HG02885 (cell line): ENCODE results near the gene STXBP1.

Experiments
- ATAC-seq: cut with Tn5 transposase; IDR thresholded peaks from one replicate; pipeline ENCODE4 v1.9.1; 2021; ENCODE audit warnings: mild to moderate bottlenecking; ENCODE audit not compliant: unreplicated experiment, poor library complexity

Gene STXBP1

DNA sequence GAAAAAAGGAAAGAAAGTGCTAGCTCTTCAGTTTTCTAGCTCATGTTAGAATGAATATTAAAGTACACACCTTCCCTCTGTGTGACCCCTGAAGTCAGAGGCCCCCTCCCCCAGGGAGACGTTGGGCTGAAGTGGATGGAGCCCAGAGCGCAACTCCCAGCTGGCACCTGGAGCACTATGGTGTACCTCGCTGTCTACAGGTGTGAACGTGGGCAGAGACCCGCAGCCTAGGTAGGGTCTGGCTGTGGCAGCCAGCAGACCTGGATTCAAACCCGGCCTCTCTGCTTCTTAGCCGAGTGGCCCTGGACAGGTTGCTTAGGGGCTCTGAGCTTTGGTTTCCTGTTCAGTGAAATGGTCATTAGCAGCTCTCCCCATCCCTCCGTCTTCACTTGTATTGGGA is 116.7 kb downstream of the STXBP1 start:
- ATAC-seq, result no peak

DNA sequence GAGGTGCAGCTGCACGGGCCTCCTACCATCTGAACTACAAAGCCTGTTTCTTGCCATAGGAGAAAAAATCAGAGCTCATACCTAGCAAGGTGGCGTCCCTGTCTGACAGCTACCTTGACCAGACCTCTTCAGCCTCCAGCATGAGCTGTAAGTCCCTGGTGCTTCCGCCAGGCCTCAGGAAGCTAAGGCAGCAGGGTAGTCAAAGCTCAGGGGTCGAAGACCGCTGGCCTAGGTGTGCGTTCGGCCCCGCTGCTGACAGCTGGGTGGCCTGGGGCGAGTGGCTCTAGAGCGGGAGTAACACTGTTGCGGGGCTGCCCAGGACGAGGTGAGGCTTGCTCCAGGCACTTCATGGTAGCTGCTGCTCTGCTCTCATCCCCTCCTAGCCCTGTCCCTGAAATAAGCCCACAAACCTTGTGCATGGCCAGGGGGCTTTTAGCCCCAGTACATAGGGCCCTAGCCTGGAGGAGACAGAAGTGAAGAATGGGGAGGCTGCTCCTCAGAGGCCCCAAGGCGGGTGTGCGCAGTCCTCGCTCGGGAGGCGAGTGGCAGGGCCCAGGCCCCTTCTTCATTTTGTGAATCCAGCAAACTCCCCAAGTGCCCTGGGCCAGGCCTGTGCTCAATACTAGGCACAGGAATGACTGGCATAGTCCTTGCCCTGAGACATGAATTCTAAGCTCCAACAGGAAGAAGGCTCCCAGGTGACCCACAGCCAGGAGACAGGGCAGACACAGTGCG is 117.6 kb downstream of the STXBP1 start:
- ATAC-seq, result no peak

DNA sequence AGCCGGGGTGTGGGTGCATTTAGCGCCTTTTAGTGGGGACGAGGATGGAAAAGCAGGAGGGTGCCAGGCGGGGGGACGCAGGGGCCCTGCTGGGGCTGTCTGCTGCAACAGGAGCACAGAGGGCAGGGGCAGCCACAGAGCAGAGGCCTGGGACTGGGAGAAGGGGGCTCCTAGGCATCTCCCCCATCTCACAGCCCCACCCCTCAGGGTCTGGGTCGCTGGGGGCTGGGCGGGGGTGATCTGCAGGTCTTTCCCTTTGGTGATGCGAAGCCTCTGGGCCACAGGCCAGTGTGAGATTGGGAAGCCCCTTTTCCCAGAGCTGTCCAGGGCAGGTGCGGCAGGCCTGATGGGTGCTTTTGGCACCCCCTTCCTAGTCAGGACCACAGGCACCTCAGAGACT is 118.2 kb downstream of the STXBP1 start:
- ATAC-seq, result no peak

DNA sequence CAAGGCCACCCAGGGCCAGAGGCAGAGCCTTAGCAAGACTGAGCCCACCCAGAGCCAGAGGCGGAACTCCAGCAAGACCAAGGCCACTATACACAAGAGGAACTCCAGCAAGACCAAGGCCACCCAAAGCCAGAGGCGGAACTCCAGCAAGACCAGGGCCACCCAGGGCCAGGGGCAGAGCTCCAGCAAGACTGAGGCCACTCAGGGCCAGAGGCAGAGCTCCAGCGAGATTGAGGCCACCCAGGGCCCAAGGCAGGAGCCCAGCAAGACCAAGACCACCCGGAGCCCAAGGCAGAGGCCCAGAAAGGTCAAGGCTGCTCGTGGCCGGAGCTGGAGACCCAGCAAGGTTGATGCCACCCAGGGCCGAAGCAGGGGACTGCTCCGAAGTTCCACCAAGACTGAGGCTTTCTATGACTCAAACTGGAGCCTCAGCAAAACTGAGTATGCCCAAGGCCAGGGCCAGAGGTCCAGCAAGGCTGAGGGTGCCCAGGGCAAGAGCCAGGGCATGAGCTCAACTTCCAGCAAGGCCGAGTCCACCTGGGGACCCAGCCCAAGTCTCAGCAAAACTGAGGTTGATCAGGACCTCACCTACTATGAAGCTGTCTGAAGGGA is 118.8 kb downstream of the STXBP1 start:
- no peak for ATAC-seq

DNA sequence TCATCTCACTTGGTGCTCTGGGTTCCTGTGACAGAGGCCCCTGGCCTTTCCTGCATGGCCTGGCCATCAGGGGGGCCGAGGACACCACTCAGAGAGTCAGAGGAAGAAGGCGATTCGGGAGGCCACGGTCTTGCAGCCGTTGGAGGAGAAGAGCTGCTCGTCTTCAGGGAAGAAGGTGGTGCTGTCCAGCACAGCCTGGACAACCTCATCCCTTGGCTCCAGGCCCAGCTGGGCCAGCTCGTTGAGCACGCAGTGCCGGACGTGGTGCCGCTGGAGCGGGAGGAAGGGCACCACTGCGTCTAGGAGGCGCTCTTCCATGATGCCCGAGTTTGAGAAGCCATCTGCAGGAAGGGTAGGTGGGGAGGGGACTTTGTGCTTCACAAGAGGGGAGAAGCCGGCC is 119.9 kb downstream of the STXBP1 start:
- no peak for ATAC-seq

DNA sequence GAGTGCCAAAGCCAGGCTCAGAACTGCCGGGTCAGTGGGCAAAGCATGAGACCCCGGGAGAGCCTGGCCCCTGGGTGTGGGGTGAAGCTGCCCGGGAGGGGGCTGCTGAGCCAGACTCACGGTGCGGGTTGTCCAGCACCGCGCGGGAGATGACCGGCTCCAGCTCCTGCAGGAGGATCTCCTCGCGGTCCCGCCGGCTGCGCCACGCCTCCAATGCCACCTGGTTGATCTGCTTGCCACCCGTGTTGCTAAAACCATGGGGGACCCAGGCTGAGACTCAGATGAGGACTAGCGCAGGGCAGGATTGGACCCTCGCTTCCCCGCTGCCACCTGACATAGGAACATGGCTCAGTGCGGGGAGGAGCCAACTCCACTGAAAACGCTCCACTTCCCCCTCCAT is 120.4 kb downstream of the STXBP1 start:
- no peak for ATAC-seq

DNA sequence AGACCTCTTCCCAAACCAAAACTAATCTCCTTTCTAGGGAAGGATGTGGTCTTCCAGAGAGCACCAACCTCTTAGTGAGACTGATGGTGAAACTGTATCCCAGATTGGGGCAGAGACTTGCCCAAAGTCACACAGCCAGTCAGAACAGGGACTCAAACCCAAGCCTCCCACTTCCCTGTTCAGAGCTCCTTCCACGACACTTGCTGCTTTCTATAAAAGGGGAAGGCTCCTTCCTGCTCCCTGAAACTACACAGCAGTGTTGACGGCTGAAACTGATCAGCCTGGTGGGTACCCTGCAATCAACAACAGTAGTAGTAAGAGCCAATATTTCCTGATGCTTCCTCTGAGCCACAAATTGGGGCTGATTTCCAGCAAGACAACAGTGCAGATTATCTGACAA is 121.5 kb downstream of the STXBP1 start:
- no peak for ATAC-seq

DNA sequence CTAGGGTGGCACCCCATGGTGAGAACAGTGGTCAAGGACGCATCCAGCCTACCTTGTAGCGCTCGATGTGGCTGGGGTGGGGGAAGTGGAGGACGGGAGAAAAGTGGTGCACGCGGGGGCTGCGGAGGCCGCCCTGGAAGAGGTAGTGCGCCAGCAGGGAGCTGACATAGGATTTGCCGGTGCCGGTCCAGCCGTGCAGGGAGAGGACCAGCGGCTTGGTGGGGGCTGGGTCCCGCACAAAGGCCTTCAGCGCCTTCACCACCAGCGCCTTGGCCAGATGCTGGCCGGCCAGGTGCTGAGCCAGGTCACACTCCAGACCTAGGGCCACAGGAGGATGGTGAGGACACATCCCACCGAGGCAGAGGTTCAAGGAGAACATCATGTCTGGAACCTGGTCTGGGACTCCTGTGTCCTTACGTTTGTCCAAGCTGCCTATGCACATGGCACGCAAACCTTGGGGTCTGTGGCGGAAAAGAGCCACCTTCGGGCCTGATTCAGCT is 122.2 kb downstream of the STXBP1 start:
- ATAC-seq, result no peak

DNA sequence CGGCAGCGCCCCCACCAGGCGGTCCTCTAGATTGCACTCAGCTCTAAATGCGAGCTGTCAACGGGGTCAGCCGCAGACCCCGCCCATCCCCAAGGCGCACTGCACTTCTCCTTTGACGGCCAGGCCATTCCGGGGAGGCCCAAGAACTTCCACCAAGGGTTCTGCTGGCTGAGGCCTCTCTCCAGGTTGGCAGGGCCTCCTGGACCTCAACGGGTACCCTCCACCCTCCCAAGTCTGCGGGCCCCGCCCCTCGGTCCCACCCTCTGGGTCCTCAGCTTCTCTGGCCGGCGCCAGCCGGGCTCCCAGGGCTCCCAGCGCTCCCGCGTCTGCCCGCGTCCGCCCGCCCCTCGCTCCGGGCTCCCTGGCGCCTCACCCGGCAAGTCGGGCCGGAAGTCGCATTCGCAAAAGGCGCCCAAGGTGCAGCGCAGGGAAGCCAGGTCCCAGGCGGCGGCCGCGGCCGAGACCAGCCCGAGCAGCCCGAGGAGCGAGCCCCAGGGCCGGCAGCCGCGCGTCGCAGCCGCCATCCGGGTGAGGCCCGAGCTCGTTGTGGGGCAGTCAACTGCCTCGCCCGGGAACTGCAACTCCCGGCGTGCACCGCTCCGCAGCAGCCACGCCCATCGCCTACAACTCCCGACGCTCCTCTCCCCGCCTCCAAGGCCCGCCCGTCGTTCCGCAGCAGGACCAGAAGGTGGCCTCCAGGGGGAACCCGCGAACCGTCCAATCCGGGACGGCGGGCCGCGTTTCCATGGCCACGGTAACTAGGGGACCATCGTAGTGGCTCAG is 122.9 kb downstream of the STXBP1 start, which contains the start of gene TOR2A:
Gene TOR2A, minus strand, starts transcription at position 548 of the 783 bp plus-strand sequence. Its CDS starts 24 bp downstream, at position 524.
- peak; percentile 89 for ATAC-seq

DNA sequence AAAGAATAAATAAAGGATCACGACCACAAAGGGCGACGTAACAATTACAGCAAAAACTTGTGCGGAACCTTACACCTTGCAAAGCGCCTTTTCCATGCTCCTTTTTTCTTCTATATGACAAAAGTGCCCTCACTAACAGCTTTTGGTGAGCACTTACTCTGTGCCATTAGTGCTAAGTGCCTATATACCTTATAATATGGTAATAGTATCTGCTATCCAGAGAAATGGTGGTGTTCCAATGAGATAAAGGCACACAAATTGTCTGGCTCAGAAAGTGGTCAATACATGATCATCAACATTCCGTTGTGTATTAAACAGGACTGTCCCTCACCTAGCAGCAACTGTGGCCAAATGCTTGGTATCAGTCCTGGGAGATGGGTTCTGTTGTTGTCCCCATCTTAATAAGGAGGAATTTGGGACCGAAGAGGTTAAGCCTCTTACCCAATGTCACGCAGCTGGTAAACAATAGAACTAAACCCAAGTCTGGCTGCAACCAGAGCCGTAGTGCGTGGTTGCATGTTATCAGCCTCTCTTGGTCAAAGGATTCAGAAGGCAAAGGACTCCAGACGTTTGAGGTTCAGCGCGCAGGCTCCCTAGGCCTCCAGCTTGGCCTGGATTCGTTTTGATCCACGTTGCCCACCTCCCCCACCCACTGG is 123.6 kb downstream of the STXBP1 start:
- ATAC-seq, result peak; percentile 12

DNA sequence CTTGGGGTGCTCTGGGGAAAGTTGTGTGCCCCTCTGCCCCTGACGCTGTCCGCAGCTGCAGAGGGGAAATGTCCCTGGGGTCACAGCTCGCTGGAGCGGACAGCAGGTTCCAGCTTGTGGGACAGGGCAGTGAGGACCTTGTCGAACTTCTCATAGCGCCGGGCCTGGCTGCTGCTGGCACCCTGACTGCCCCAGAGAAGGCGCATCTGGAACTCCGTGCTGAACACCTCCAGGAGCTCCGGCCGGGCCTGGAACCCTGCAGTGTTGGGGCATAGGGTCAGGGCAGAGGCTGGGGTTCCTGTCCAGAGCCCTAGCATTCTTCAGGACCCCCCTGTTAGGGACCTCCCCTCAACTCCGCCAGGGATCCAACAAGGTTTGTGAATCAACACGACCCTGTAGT is 126.6 kb downstream of the STXBP1 start:
- ATAC-seq, result no peak

DNA sequence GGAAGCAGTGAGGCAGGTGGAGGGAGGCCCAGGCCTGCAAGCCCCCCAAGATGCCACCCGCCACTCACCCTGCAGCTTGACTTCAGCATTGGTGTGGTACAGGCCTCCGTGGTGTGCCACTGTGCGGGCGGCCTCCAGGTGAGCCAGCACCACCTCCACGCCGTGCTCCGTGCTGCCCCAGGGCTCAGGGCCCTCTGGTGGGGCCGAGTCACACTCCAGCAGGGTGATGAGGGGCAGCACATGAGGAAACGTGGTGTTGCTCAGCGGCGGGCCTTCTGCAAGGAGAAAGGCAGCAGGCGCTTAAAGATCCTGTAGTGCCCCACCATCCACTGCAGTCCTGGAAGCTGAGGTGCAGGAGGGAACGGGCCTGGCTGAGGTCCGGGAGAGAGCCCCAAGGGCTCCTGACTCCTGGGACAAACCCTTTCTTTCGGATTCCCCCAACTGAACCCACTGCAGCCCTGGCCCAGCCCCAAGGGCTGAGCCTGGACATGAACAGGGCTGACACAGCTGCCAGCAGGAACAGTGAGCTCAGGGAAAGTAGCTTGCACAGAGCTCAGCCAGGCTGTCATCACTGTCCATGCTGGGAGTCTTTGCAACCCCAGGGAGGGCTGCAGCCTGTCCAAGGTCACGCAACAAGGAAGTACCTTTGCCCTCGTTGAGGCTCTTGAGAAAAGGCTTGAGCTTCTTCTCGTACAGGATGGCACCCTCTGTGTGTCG is 127.7 kb downstream of the STXBP1 start:
- ATAC-seq, result no peak

DNA sequence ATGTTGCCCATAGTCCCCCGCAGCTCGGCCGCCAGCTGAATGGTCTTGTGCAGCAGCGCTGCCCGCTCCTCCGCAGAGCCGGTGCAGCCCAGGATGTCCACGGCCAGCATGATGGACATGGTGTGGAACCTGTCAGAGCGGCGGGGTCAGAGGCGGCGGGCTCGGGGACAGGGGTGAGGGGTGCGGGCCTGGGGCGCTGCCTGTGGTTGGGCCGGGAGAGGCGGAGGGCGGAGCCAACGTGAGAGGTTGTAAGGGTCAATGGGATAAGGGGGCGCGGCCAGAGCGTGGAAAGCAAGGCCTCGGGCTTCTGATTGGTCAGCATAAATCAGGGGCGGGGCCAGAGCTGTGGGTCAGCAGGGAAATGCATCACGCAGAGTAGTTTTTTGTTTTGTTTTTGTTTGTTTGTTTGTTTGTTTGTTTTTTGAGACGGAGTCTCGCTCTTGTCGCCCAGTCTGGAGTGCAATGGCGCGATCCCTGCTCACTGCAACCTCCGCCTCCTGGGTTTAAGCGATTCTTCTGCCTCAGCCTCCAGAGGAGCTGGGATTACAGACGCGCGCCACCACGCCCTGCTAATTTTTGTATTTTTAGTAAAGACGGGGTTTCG is 129.9 kb downstream of the STXBP1 start:
- ATAC-seq, result no peak
